Measurements from ENCODE around the gene FRMPD1.

Gene FRMPD1

DNA sequence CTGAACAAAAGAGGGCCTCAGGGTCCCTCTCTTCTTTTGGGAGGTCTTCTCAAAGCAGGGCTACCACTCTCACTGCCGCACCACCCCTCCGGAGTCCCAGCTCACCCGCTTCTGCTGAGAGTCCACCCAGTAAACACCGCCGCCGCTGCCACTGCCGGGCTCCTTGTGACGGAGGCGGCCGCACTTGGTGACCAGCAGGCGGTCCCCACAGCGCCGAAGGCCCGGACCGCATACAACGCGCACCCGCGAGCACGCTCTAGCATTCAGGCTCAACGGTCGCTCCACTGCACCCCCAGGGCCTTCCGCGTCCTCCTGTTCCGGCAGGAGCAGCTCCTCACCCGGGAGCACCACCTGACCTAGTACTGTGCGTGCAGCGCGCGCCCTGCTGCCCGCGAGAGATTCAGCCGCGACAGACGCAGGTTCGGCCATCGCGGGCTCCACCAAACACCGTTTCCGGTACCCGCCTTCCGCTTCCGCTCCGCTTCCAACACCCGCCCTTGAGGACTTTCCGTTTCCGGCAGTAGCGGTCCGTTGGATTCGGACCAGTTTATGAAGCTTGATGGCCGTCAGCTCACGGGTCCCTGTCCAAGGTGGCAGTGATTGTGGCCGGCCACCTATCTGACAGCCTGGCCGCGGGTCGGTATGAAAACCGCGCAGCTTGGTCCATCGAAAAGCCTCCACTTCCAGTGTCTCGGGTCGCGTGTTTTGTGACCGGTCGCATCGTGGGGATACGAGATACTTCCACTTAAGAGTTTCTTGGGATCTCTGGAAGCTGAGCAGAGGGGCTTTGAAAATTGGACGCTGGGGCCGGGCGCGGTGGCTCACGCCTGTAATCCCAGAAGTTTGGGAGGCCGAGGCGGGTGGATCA lies 134.1 kb downstream of the FRMPD1 start, which contains the start of gene EXOSC3:
Gene EXOSC3 (minus strand): TSS at position 449 of the 868 bp plus-strand sequence. CDS start 20 bp downstream, at position 429.
- peak; percentile 37 for DNase-seq

- no peak for DNase-seq
Observed at GRCh38 chr9:37787059-37787458, 136.3 kb downstream of the FRMPD1 start.

DNA sequence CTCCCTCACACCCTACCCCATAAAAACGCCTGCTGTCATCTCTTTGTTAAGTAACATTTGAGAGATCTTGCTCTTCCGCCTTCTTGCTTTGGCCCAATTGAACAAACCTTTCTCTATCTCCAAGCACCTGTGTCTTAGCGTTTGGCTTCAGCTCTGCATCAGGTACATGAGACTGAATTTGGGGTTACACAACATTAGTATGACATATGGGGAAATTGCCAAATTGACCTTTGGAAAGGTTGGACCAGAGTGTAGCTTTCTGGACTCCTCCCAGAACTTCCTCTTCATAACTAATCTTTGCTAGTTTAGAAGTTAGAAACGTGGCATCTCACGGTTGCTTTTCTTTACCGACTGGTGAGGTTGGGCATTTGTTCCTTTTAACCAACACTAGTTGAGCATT lies 137.6 kb downstream of the FRMPD1 start:
- DNase-seq = no peak

DNA sequence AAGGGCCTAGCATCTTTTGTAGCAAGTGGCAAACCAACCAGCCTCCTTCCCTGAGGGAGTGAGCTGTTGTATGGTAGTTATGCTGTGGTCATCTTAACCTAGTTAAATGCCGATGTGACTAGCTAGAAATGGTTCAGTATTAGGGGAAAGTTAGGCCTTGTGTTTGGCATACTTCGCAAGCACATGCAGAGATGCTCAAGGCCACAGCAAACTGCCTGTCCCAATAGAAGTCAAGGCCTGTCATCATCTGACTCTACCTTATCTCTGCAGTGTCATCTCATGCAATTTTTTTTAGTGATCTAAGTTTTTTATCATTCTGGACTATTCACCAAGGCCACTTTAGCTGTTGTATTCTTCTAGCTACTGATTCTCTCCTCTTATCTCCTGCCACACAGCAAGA lies 139.3 kb downstream of the FRMPD1 start:
- DNase-seq = no peak

DNA sequence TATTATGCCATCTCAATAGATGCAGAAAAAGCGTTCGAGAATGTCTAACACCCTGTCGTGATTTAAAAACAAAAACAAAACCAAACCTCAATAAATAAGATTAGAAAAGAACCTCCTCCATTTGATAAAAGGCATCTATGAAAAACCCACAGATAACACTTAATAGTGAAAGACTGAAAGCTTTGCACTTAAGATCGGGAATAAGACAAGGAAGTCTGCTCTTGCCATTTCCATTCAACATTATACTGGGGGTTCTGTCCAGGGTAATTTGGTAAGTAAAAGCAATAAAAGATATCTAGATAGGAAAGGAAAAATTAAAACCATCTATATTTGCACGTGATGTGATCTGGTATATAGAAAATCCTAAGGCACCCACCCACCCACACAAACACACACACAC lies 141.4 kb downstream of the FRMPD1 start:
- no peak for DNase-seq

- no peak for DNase-seq
Observed at GRCh38 chr9:37796232-37796631, 145.5 kb downstream of the FRMPD1 start.

Data from NCI-H187 treated with DMSO at 0.1 percent for 48 hours (cell line).